ENCODE data around the gene KRT83.
"Not testable (repeated sequence)": the region's sequence is repeated elsewhere in the genome, so short reads cannot be mapped to it uniquely, and the experiment has no call there.

KRT83 gene

DNA sequence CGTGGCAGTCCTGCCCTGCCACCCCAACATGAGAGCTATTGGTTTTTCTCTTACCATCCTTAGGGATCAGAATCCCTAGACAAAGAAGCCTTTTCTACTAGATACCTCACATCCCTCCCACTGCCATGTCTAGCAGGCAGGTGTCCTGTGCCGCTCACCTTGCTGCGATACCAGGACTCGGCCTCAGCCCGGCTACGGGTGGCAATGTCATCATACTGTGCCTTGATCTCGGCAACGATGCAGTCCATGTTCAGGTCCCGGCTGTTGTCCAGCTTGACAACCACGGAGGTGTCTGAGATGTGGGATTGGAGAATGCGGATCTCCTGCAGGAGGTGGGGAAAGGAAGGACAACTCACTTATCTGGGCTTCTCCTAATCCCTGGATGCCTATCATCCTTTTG is 4.5 kb downstream of the KRT83 start:
- Histone ChIP-seq H3K23ac (ENCODE audit: low read length) (no peak overlapping the region), H3K56ac (ENCODE audit: low read length) (no peak overlapping the region), H3K36me3 (ENCODE audit: control insufficient read depth, insufficient read depth, low read length) (no peaks in the 10 kb centered on the region), H4K5ac (ENCODE audit: low read length) (no peak overlapping the region), H2BK5ac (ENCODE audit: low read length) (no peak overlapping the region), H3K4ac (ENCODE audit: low read depth, low read length) (no peak overlapping the region), H3K4me2 (ENCODE audit: low read length) (no peak overlapping the region), H2BK120ac (ENCODE audit: low read depth, low read length) (no peak overlapping the region), H2BK15ac (replicated peaks; ENCODE audit: low read depth) (no peak overlapping the region), H3K4me1 (ENCODE audit: control insufficient read depth, low read depth, low read length) (no peaks in the 10 kb centered on the region), H3K79me1 (ENCODE audit: low read length) (no peaks in the 10 kb centered on the region), H3K27me3 (ENCODE audit: insufficient read depth, low read length, poor library complexity) (no peaks in the 10 kb centered on the region), H3K18ac (ENCODE audit: low read length) (no peak overlapping the region), H2AK5ac (ENCODE audit: low read length) (no peak overlapping the region), H3K9ac (ENCODE audit: low read length) (no peak overlapping the region), H4K8ac (ENCODE audit: low read depth, low read length) (no peak overlapping the region), H3K27ac (ENCODE audit: low read depth, low read length) (no peak overlapping the region), H3K79me2 (ENCODE audit: control insufficient read depth, insufficient read depth, low read length) (no peaks in the 10 kb centered on the region), H3K4me3 (ENCODE audit: low read length) (no peak overlapping the region)
- WGBS (ENCODE audit: extremely low coverage, insufficient coverage, low lambda C conversion rate): no CpG with 5 or more reads among the region's 11 CpGs
- DNase-seq: no peak

DNA sequence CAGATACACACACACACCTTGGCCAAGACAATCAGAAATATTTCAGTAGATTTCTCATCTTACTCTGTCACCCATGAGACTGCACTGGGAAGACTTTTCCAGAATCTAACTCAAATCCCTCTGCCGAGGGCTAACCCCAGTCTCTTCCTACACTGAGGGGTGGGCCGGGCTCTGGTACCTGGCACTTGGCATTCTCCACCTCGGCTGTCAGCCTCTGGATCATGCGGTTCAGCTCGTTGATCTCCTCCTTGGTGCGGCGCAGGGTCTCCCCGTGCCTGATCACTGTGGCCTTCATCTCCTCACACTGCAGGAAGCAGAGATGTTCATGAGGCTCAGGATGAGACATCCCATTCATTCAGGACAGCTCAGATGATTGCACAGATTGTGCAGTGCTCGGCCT is 4.9 kb downstream of the KRT83 start:
- Histone ChIP-seq H3K27me3 (ENCODE audit: insufficient read depth, low read length, poor library complexity) (no peaks in the 10 kb centered on the region), H3K23ac (ENCODE audit: low read length) (no peak overlapping the region), H3K79me1 (ENCODE audit: low read length) (no peaks in the 10 kb centered on the region), H3K4me1 (ENCODE audit: control insufficient read depth, low read depth, low read length) (no peaks in the 10 kb centered on the region), H3K36me3 (ENCODE audit: control insufficient read depth, insufficient read depth, low read length) (no peaks in the 10 kb centered on the region), H2AK5ac (ENCODE audit: low read length) (no peak overlapping the region), H3K4me3 (ENCODE audit: low read length) (no peak overlapping the region), H4K5ac (ENCODE audit: low read length) (no peak overlapping the region), H3K9ac (ENCODE audit: low read length) (no peak overlapping the region), H3K4ac (ENCODE audit: low read depth, low read length) (no peak overlapping the region), H3K4me2 (ENCODE audit: low read length) (no peak overlapping the region), H4K8ac (ENCODE audit: low read depth, low read length) (no peak overlapping the region), H3K27ac (ENCODE audit: low read depth, low read length) (no peak overlapping the region), H3K79me2 (ENCODE audit: control insufficient read depth, insufficient read depth, low read length) (no peaks in the 10 kb centered on the region), H2BK15ac (replicated peaks; ENCODE audit: low read depth) (no peak overlapping the region), H2BK120ac (ENCODE audit: low read depth, low read length) (no peak overlapping the region), H3K56ac (ENCODE audit: low read length) (no peak overlapping the region), H3K18ac (ENCODE audit: low read length) (no peak overlapping the region), H2BK5ac (ENCODE audit: low read length) (no peak overlapping the region)
- WGBS (ENCODE audit: extremely low coverage, insufficient coverage, low lambda C conversion rate): no CpG with 5 or more reads among the region's 9 CpGs
- DNase-seq: no peak

DNA sequence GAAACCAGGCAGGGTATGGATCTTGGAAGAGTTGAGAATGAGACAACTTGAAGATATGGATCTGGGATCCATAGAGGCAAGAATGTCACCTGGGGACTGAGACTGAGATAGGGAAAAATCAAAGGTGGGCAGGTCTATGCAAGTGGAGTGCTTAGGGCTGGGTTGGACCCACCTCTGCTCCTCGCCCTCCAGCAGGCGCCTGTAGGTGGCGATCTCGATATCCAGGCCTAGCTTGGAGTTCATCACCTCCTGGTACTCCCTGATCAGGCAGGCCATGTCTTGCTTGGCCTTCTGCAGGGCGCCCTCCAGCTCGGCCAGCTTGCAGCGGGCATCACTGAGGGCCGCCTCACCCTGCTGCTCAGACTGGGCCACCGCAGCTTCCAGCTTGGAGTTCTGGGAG is 5.5 kb downstream of the KRT83 start:
- not testable (repeated sequence) for H3K4me2 ChIP-seq (ENCODE audit: low read length); H3K56ac ChIP-seq (ENCODE audit: low read length); H3K18ac ChIP-seq (ENCODE audit: low read length); H3K79me2 ChIP-seq (ENCODE audit: control insufficient read depth, insufficient read depth, low read length); H2BK15ac ChIP-seq (replicated peaks; ENCODE audit: low read depth); H3K23ac ChIP-seq (ENCODE audit: low read length); H3K36me3 ChIP-seq (ENCODE audit: control insufficient read depth, insufficient read depth, low read length); H4K5ac ChIP-seq (ENCODE audit: low read length); H3K4me3 ChIP-seq (ENCODE audit: low read length); H3K27me3 ChIP-seq (ENCODE audit: insufficient read depth, low read length, poor library complexity); H3K4ac ChIP-seq (ENCODE audit: low read depth, low read length); H3K4me1 ChIP-seq (ENCODE audit: control insufficient read depth, low read depth, low read length); H3K27ac ChIP-seq (ENCODE audit: low read depth, low read length); H3K9ac ChIP-seq (ENCODE audit: low read length); H3K79me1 ChIP-seq (ENCODE audit: low read length); H2BK120ac ChIP-seq (ENCODE audit: low read depth, low read length); H4K8ac ChIP-seq (ENCODE audit: low read depth, low read length); H2AK5ac ChIP-seq (ENCODE audit: low read length); H2BK5ac ChIP-seq (ENCODE audit: low read length)
- DNase-seq: peak; percentile 70
- WGBS (ENCODE audit: extremely low coverage, insufficient coverage, low lambda C conversion rate): no CpG with 5 or more reads among the region's 9 CpGs

DNA sequence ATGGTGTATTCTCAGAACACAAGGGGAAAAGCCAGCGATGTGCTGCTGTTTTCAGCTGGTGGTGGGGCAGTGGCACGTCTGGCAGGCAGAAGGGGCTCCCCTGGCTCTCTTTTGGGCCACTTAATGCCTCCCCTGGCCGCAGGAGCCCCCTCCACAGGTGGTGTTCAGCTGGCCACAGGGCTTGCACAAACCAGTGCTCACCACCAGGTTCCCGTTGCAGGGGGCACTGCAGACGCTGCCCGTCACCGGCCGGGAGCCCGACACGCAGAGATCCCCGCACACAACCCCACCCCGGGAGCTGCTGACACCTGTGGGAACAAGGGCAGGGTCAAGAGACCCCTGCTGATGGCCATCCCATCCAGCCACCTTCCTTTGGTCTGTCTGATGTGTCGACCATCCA is 6.7 kb downstream of the KRT83 start:
- Histone ChIP-seq H3K79me1 (ENCODE audit: low read length) (no peaks in the 10 kb centered on the region), H3K18ac (ENCODE audit: low read length) (no peak overlapping the region), H3K79me2 (ENCODE audit: control insufficient read depth, insufficient read depth, low read length) (no peaks in the 10 kb centered on the region), H4K8ac (ENCODE audit: low read depth, low read length) (no peak overlapping the region), H3K4me1 (ENCODE audit: control insufficient read depth, low read depth, low read length) (no peaks in the 10 kb centered on the region), H3K36me3 (ENCODE audit: control insufficient read depth, insufficient read depth, low read length) (no peaks in the 10 kb centered on the region), H3K56ac (ENCODE audit: low read length) (no peak overlapping the region), H3K4me2 (ENCODE audit: low read length) (no peak overlapping the region), H2BK15ac (replicated peaks; ENCODE audit: low read depth) (no peak overlapping the region), H4K5ac (ENCODE audit: low read length) (no peak overlapping the region), H3K23ac (ENCODE audit: low read length) (no peak overlapping the region), H2BK5ac (ENCODE audit: low read length) (no peak overlapping the region), H2BK120ac (ENCODE audit: low read depth, low read length) (no peak overlapping the region), H3K27me3 (ENCODE audit: insufficient read depth, low read length, poor library complexity) (no peaks in the 10 kb centered on the region), H2AK5ac (ENCODE audit: low read length) (no peak overlapping the region), H3K9ac (ENCODE audit: low read length) (no peak overlapping the region), H3K27ac (ENCODE audit: low read depth, low read length) (no peak overlapping the region), H3K4ac (ENCODE audit: low read depth, low read length) (no peak overlapping the region), H3K4me3 (ENCODE audit: low read length) (no peak overlapping the region)
- no CpG with 5 or more reads among the region's 13 CpGs for WGBS (ENCODE audit: extremely low coverage, insufficient coverage, low lambda C conversion rate)
- DNase-seq: no peak

DNA sequence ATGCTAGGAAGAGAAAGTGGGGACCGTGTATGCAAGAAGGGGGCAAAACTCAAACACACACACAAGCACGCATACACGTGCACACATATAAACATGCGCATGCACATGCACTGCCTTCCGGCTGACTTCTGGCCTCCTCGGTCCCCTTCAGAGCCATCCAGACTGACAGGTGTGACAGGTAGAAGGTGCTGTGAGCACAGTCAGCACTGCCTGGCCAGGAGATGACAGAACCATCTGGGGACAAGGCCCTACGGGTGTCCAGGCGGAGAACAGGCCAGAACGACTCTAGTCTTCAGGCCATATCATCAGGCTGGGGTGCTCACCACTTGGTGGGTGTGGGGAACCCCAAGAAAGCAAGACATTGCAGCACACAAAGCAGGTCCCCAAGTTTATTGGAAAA is 7.3 kb downstream of the KRT83 start:
- WGBS (ENCODE audit: extremely low coverage, insufficient coverage, low lambda C conversion rate): no CpG with 5 or more reads among the region's 9 CpGs
- Histone ChIP-seq H3K56ac (ENCODE audit: low read length) (no peak overlapping the region), H3K4ac (ENCODE audit: low read depth, low read length) (no peak overlapping the region), H2AK5ac (ENCODE audit: low read length) (no peak overlapping the region), H3K79me2 (ENCODE audit: control insufficient read depth, insufficient read depth, low read length) (no peaks in the 10 kb centered on the region), H3K18ac (ENCODE audit: low read length) (no peak overlapping the region), H2BK15ac (replicated peaks; ENCODE audit: low read depth) (no peak overlapping the region), H4K5ac (ENCODE audit: low read length) (no peak overlapping the region), H3K4me3 (ENCODE audit: low read length) (no peak overlapping the region), H3K4me2 (ENCODE audit: low read length) (no peak overlapping the region), H4K8ac (ENCODE audit: low read depth, low read length) (no peak overlapping the region), H3K23ac (ENCODE audit: low read length) (no peak overlapping the region), H3K27ac (ENCODE audit: low read depth, low read length) (no peak overlapping the region), H3K27me3 (ENCODE audit: insufficient read depth, low read length, poor library complexity) (no peaks in the 10 kb centered on the region), H2BK120ac (ENCODE audit: low read depth, low read length) (no peak overlapping the region), H3K36me3 (ENCODE audit: control insufficient read depth, insufficient read depth, low read length) (no peaks in the 10 kb centered on the region), H3K4me1 (ENCODE audit: control insufficient read depth, low read depth, low read length) (no peaks in the 10 kb centered on the region), H3K9ac (ENCODE audit: low read length) (no peak overlapping the region), H3K79me1 (ENCODE audit: low read length) (no peaks in the 10 kb centered on the region), H2BK5ac (ENCODE audit: low read length) (no peak overlapping the region)
- no peak for DNase-seq

DNA sequence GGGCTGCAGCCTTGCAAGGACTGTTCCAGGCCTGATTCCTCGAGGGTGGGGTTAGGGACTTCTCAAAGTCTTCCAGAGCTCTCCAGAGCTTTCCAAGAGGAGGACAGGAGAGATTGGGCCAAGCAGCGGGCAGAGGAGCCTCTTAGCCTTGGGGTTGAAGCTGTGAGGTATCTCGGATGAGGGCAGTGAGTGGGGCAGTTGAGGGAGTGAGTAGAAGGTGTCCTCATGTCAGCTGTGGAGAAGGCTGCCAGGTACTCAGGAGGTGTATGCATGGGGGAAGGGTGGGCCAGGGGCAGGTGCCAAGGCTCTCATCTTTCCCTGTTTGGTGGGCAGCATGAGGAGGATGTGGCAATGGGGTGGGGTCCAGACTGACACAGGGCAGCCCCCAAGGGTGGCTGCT is 7.7 kb downstream of the KRT83 start:
- Histone ChIP-seq H3K4me3 (ENCODE audit: low read length) (no peak overlapping the region), H3K9ac (ENCODE audit: low read length) (no peak overlapping the region), H2BK15ac (replicated peaks; ENCODE audit: low read depth) (no peak overlapping the region), H3K4ac (ENCODE audit: low read depth, low read length) (no peak overlapping the region), H4K8ac (ENCODE audit: low read depth, low read length) (no peak overlapping the region), H3K4me1 (ENCODE audit: control insufficient read depth, low read depth, low read length) (no peaks in the 10 kb centered on the region), H3K79me1 (ENCODE audit: low read length) (no peaks in the 10 kb centered on the region), H2BK120ac (ENCODE audit: low read depth, low read length) (no peak overlapping the region), H3K36me3 (ENCODE audit: control insufficient read depth, insufficient read depth, low read length) (no peaks in the 10 kb centered on the region), H3K18ac (ENCODE audit: low read length) (no peak overlapping the region), H3K23ac (ENCODE audit: low read length) (no peak overlapping the region), H3K56ac (ENCODE audit: low read length) (no peak overlapping the region), H3K4me2 (ENCODE audit: low read length) (no peak overlapping the region), H3K27ac (ENCODE audit: low read depth, low read length) (no peak overlapping the region), H3K79me2 (ENCODE audit: control insufficient read depth, insufficient read depth, low read length) (no peaks in the 10 kb centered on the region), H3K27me3 (ENCODE audit: insufficient read depth, low read length, poor library complexity) (no peaks in the 10 kb centered on the region), H2BK5ac (ENCODE audit: low read length) (no peak overlapping the region), H4K5ac (ENCODE audit: low read length) (no peak overlapping the region), H2AK5ac (ENCODE audit: low read length) (no peak overlapping the region)
- no CpG with 5 or more reads among the region's 3 CpGs for WGBS (ENCODE audit: extremely low coverage, insufficient coverage, low lambda C conversion rate)
- no peak for DNase-seq
